ENCODE measurements around the gene DIAPH2.

The DIAPH2 gene

GRCh38 chrX:96838537-96838936 is 153.9 kb downstream of the DIAPH2 start:
- H3K4me1 ChIP-seq (ENCODE audit: control insufficient read depth, insufficient read depth, low read length), result no peaks in the 10 kb centered on the region
- CTCF ChIA-PET, result no interaction called here
- H3K9me3 ChIP-seq (ENCODE audit: control insufficient read depth, insufficient read depth, low read depth, low read length), result no peaks in the 10 kb centered on the region
- TF ChIP-seq ZFP3 (tag by site-specific recombination; IDR thresholded peaks at IDR 0.05; ENCODE audit: low read depth), result no peak
- no peak for TF ChIP-seq FEZF1 (tag by site-specific recombination; IDR thresholded peaks at IDR 0.05)
- TF ChIP-seq, protein P1, sequence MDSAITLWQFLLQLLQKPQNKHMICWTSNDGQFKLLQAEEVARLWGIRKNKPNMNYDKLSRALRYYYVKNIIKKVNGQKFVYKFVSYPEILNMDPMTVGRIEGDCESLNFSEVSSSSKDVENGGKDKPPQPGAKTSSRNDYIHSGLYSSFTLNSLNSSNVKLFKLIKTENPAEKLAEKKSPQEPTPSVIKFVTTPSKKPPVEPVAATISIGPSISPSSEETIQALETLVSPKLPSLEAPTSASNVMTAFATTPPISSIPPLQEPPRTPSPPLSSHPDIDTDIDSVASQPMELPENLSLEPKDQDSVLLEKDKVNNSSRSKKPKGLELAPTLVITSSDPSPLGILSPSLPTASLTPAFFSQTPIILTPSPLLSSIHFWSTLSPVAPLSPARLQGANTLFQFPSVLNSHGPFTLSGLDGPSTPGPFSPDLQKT (IDR thresholded peaks at IDR 0.05; ENCODE audit: borderline replicate concordance, low read depth, low read length), result no peak
- TF ChIP-seq AEBP2 (tag by site-specific recombination; IDR thresholded peaks at IDR 0.05; ENCODE audit: borderline replicate concordance), result no peak
- no peak for TF ChIP-seq ZNF19 (tag by site-specific recombination; IDR thresholded peaks at IDR 0.05; ENCODE audit: low read depth)
- TF ChIP-seq ZNF416 (tag by site-specific recombination; IDR thresholded peaks at IDR 0.05), result no peak
- TF ChIP-seq ZNF830 (tag by site-specific recombination; IDR thresholded peaks at IDR 0.05; ENCODE audit: low read depth), result no peak
- no peak for TF ChIP-seq ZNF274 (IDR thresholded peaks at IDR 0.05; ENCODE audit: low read length)
- TF ChIP-seq ZNF274 (tag by site-specific recombination; IDR thresholded peaks at IDR 0.05; ENCODE audit: borderline replicate concordance), result no peak
- no peak for TF ChIP-seq KLF17 (tag by site-specific recombination; IDR thresholded peaks at IDR 0.05)
- TF ChIP-seq ZNF843 (tag by site-specific recombination; IDR thresholded peaks at IDR 0.05), result no peak
- TF ChIP-seq ZBTB48 (tag by site-specific recombination; IDR thresholded peaks at IDR 0.05), result no peak
- no peak for TF ChIP-seq PRDM10 (tag by site-specific recombination; IDR thresholded peaks at IDR 0.05)
- no peak for TF ChIP-seq ZNF558 (tag by site-specific recombination; IDR thresholded peaks at IDR 0.05)
- no peak for TF ChIP-seq GLI2 (tag by site-specific recombination; IDR thresholded peaks at IDR 0.05; ENCODE audit: borderline replicate concordance, low read depth)
- TF ChIP-seq ZFP69B (tag by site-specific recombination; IDR thresholded peaks at IDR 0.05), result no peak
- no peaks in the 10 kb centered on the region for H3K36me3 ChIP-seq (ENCODE audit: control insufficient read depth in 2 of 2, insufficient read depth in 1 of 2, low read length in 2 of 2)
- H3K4me3 ChIP-seq (ENCODE audit: low read depth, low read length), result no peak overlapping the region
- POLR2A ChIA-PET, result no interaction called here
- H3K27ac ChIP-seq (ENCODE audit: extremely low read depth, low read depth, low read length), result no peak overlapping the region

DNA sequence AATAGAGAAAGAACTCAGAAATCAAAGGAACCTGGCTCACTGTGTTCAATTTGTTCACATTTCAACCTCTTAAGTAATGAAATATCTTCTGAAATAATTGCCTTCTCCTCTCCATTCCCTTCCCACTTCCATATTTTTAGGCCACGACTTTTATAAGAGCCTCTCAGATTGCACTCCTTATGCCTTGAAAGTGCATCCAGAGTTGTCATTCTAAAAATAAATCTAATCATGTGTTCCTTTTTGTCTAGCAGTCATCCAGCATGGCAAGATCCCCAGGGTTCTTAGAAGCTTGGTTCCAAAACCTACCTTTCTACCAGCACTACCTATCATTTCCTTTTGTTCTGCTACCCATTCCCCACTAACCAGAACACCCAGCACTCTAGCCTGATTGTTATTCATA is 156.7 kb downstream of the DIAPH2 start:
- Histone ChIP-seq H3K36me3 (ENCODE audit: control insufficient read depth in 2 of 2, insufficient read depth in 1 of 2, low read length in 2 of 2) (no peaks in the 10 kb centered on the region), H3K27ac (ENCODE audit: extremely low read depth, low read depth, low read length) (no peak overlapping the region), H3K4me3 (ENCODE audit: low read depth, low read length) (no peak overlapping the region), H3K4me1 (ENCODE audit: control insufficient read depth, insufficient read depth, low read length) (no peaks in the 10 kb centered on the region), H3K9me3 (ENCODE audit: control insufficient read depth, insufficient read depth, low read depth, low read length) (no peaks in the 10 kb centered on the region)
- CTCF ChIA-PET, result no interaction called here
- POLR2A ChIA-PET, result no interaction called here
- no peak for TF ChIP-seq MEIS1 (CRISPR knock-in tag; IDR thresholded peaks at IDR 0.05; ENCODE audit: borderline replicate concordance)
- no peak for TF ChIP-seq ZXDB (tag by site-specific recombination; IDR thresholded peaks at IDR 0.05)
- TF ChIP-seq, protein P2, sequence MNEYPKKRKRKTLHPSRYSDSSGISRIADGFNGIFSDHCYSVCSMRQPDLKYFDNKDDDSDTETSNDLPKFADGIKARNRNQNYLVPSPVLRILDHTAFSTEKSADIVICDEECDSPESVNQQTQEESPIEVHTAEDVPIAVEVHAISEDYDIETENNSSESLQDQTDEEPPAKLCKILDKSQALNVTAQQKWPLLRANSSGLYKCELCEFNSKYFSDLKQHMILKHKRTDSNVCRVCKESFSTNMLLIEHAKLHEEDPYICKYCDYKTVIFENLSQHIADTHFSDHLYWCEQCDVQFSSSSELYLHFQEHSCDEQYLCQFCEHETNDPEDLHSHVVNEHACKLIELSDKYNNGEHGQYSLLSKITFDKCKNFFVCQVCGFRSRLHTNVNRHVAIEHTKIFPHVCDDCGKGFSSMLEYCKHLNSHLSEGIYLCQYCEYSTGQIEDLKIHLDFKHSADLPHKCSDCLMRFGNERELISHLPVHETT (tag by site-specific recombination; IDR thresholded peaks at IDR 0.05), result no peak
- TF ChIP-seq, protein P3, sequence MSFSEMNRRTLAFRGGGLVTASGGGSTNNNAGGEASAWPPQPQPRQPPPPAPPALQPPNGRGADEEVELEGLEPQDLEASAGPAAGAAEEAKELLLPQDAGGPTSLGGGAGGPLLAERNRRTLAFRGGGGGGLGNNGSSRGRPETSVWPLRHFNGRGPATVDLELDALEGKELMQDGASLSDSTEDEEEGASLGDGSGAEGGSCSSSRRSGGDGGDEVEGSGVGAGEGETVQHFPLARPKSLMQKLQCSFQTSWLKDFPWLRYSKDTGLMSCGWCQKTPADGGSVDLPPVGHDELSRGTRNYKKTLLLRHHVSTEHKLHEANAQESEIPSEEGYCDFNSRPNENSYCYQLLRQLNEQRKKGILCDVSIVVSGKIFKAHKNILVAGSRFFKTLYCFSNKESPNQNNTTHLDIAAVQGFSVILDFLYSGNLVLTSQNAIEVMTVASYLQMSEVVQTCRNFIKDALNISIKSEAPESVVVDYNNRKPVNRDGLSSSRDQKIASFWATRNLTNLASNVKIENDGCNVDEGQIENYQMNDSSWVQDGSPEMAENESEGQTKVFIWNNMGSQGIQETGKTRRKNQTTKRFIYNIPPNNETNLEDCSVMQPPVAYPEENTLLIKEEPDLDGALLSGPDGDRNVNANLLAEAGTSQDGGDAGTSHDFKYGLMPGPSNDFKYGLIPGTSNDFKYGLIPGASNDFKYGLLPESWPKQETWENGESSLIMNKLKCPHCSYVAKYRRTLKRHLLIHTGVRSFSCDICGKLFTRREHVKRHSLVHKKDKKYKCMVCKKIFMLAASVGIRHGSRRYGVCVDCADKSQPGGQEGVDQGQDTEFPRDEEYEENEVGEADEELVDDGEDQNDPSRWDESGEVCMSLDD (tag by site-specific recombination; IDR thresholded peaks at IDR 0.05), result no peak
- TF ChIP-seq, protein P4, sequence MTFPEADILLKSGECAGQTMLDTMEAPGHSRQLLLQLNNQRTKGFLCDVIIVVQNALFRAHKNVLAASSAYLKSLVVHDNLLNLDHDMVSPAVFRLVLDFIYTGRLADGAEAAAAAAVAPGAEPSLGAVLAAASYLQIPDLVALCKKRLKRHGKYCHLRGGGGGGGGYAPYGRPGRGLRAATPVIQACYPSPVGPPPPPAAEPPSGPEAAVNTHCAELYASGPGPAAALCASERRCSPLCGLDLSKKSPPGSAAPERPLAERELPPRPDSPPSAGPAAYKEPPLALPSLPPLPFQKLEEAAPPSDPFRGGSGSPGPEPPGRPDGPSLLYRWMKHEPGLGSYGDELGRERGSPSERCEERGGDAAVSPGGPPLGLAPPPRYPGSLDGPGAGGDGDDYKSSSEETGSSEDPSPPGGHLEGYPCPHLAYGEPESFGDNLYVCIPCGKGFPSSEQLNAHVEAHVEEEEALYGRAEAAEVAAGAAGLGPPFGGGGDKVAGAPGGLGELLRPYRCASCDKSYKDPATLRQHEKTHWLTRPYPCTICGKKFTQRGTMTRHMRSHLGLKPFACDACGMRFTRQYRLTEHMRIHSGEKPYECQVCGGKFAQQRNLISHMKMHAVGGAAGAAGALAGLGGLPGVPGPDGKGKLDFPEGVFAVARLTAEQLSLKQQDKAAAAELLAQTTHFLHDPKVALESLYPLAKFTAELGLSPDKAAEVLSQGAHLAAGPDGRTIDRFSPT (tag by site-specific recombination; IDR thresholded peaks at IDR 0.05), result no peak
- TF ChIP-seq ZNF174 (tag by site-specific recombination; IDR thresholded peaks at IDR 0.05), result no peak
- TF ChIP-seq ZNF792 (tag by site-specific recombination; IDR thresholded peaks at IDR 0.05), result no peak

All from HEK293 (cell line).